ENCODE measurements around the gene ATAD3B. TPM values are rescaled to one million over a fixed set of nuclear protein-coding genes. Genes with fewer than 3 reads are reported as not detected.
A peak's percentile ranks its signal among the peaks of the same experiment; 100 is the strongest.

Gene ATAD3B
- total and polyA plus RNA-seq, 2 of the 13 experiments (the other 11 are each of a cell fraction or from before 2014, with no cell fraction given), result 9.6 to 31.1 TPM

- TF ChIP-seq STAT6 (CRISPR knock-in tag; IDR thresholded peaks at IDR 0.05; ENCODE audit: borderline replicate concordance) (no peak), THAP11 (CRISPR knock-in tag; IDR thresholded peaks at IDR 0.05) (peak; percentile 51; the same call in 1 of the 2 replicates), ZBTB14 (CRISPR knock-in tag; IDR thresholded peaks at IDR 0.05) (no peak), AFF4 (CRISPR knock-in tag; IDR thresholded peaks at IDR 0.05) (no peak), GMEB2 (CRISPR knock-in tag; IDR thresholded peaks at IDR 0.05; ENCODE audit: low read depth) (no peak), ZNF451 (CRISPR knock-in tag; IDR thresholded peaks at IDR 0.05) (0 out of 2 replicates have a peak, but pooled peaks have one; percentile 58), KMT2A (CRISPR knock-in tag; IDR thresholded peaks at IDR 0.05) (no peak), ZSCAN12 (CRISPR knock-in tag; IDR thresholded peaks at IDR 0.05) (no peak), ZNF614 (CRISPR knock-in tag; IDR thresholded peaks at IDR 0.05; ENCODE audit: borderline replicate concordance) (no peak), GABPA (IDR thresholded peaks at IDR 0.05; ENCODE audit: low read depth, low read length) (peak; percentile 20; the same call in 1 of the 2 replicates), GABPA (CRISPR knock-in tag; IDR thresholded peaks at IDR 0.05; ENCODE audit: low read depth) (peak; percentile 70), POLR2A (IDR thresholded peaks at IDR 0.05; ENCODE audit: insufficient read depth in 1 of 2, low read depth in 2 of 2, low read length in 2 of 2) (peak in 1 of 2 experiments; percentile 40; a peak in 1 of 4 replicates), JUND (CRISPR knock-in tag; IDR thresholded peaks at IDR 0.05) (no peak), TEAD2 (CRISPR knock-in tag; IDR thresholded peaks at IDR 0.05) (no peak), FOXA3 (CRISPR knock-in tag; IDR thresholded peaks at IDR 0.05) (no peak; the same call in 1 of the 2 replicates), MXD4 (CRISPR knock-in tag; IDR thresholded peaks at IDR 0.05) (no peak), SALL1 (CRISPR knock-in tag; IDR thresholded peaks at IDR 0.05) (no peak; the same call in 1 of the 2 replicates)
Observed at GRCh38 chr1:1462318-1462966, 9.1 kb upstream of the ATAD3B start (continued).
